Measurements from ENCODE around the gene BCL11B.

GRCh38 chr14:99252443-99252939 lies 19.5 kb downstream of the BCL11B start:
- TF ChIP-seq CTCF (IDR thresholded peaks at IDR 0.05; ENCODE audit: insufficient read depth, low read length, poor library complexity, severe bottlenecking) (no peak), EZH2phosphoT487 (conservative IDR thresholded peaks at IDR 0.05; ENCODE audit: low read length) (no peak)

Measured in SU-DHL-6 (cell line).